Lung (tissue), 12 donors: ENCODE measurements around the gene USP6. TPM values are rescaled to one million over a fixed set of nuclear protein-coding genes. Genes with fewer than 3 reads are reported as not detected.
"Not testable (repeated sequence)": the region's sequence is repeated elsewhere in the genome, so short reads cannot be mapped to it uniquely, and the experiment has no call there.

Experiments used
- ATAC-seq: fragments of 200-7000 bp; cut with Tn5 transposase; one replicate; pipeline ENCODE4 v1.9.1; 2020; ENCODE audit warnings: moderate number of reproducible peaks; ENCODE audit not compliant: insufficient read depth, low FRiP score
- DNase-seq, 3 donors: peaks; one replicate each; pipeline ENCODE4 v3.0.0-alpha.2; 2013 to 2017
- H3K27ac ChIP-seq, 2 donors: one replicate each; pipeline ENCODE4 v1.5.1; 2013; ENCODE audit warnings: mild to moderate bottlenecking in 2 of 2, moderate library complexity in 2 of 2, control low read depth in 1 of 2, inconsistent platforms in 1 of 2, low read depth in 1 of 2, low read length in 1 of 2
- H3K27me3 ChIP-seq, 3 donors: one replicate each; pipeline ENCODE4 v1.5.1; 2013; ENCODE audit warnings: low read length in 2 of 3; ENCODE audit not compliant: control insufficient read depth in 3 of 3, insufficient read depth in 3 of 3
- H3K36me3 ChIP-seq, 4 donors: one replicate each; pipeline ENCODE4 v1.5.1; 2013; ENCODE audit warnings: low read length in 4 of 4, mild to moderate bottlenecking in 1 of 4, moderate library complexity in 1 of 4; ENCODE audit not compliant: control insufficient read depth in 4 of 4, insufficient read depth in 4 of 4
- H3K4me1 ChIP-seq, 5 donors: one replicate each; pipeline ENCODE4 v1.5.1; 2013; ENCODE audit warnings: low read length in 5 of 5, mild to moderate bottlenecking in 2 of 5, moderate library complexity in 1 of 5; ENCODE audit not compliant: control insufficient read depth in 5 of 5, insufficient read depth in 5 of 5
- H3K4me3 ChIP-seq: one replicate; pipeline ENCODE4 v1.5.1; 2013; ENCODE audit warnings: mild to moderate bottlenecking, control low read depth, moderate library complexity
- H3K9ac ChIP-seq, 2 donors: one replicate each; pipeline ENCODE4 v1.5.1; 2013; ENCODE audit warnings: low read length in 2 of 2, control low read depth in 1 of 2; ENCODE audit not compliant: insufficient read depth in 1 of 2
- H3K9me3 ChIP-seq, 4 donors: one replicate each; pipeline ENCODE4 v1.5.1; 2013; ENCODE audit warnings: low read length in 3 of 4, mild to moderate bottlenecking in 1 of 4, moderate library complexity in 1 of 4; ENCODE audit not compliant: control insufficient read depth in 4 of 4, insufficient read depth in 3 of 4
- CTCF ChIP-seq: IDR thresholded peaks from 2 replicates; pipeline ENCODE4 v1.5.1; 2012; ENCODE audit warnings: mild to moderate bottlenecking; ENCODE audit errors: control extremely low read depth, extremely low read depth
- WGBS, 2 donors: extraction: QIAGEN DNeasy Blood & Tissue Kit; methylation state at CpG; one replicate each; pipeline ENCODE4 v1.1.7; 2013; 5-methylcytosine and 5-hydroxymethylcytosine counted together
- polyA plus RNA-seq, 2 donors: library from polyadenylated mRNA; stranded (reverse); fragments of 200-250 nt; gene quantifications; one replicate each; pipeline ENCODE4 v1.2.1, GENCODE V29; 2013
- total RNA-seq, 2 donors: library from RNA; depleted of rRNA in 1 of 2; stranded (reverse); fragments of >200 nt in 1 of 2; gene quantifications; one replicate each; pipeline ENCODE4 v1.2.1, GENCODE V29; 2014 to 2021
- donor health status: control.
- donor health status: control.
- donor health status: Bipolar disorder and iron deficiency.
- donor health status: healthy.
- donor health status: DM: yes; HTN: yes; CAD: no.

The USP6 gene
- total and polyA plus RNA-seq, 4 donors = 0.05 to 0.46 (median 0.21) TPM

- Histone ChIP-seq H3K4me3 (no peak overlapping the region), H3K4me1 (no peaks in the 10 kb centered on the region), H3K9ac (no peak overlapping the region), H3K27me3 (no peaks in the 10 kb centered on the region), H3K27ac (no peak overlapping the region), H3K36me3 (peaks cover 7 to 19% (median 12%) of the 10 kb centered on the region in 4 donors), H3K9me3 (no peaks in the 10 kb centered on the region)
- WGBS, 2 donors = 91 to 92% methylated on average over 7 of the region's 7 CpGs
- no peak for TF ChIP-seq CTCF
- no peak for DNase-seq
- no peak for ATAC-seq
Observed at GRCh38 chr17:5211458-5211857, 95.6 kb downstream of the USP6 start.

- peaks cover 9 to 17% (median 12%) of the 10 kb centered on the region in 4 donors for H3K36me3 ChIP-seq
- 97 to 100% methylated on average over 4 of the region's 5 CpGs for WGBS, 2 donors
- not testable (repeated sequence) for H3K27ac ChIP-seq, H3K4me1 ChIP-seq, H3K27me3 ChIP-seq, H3K9ac ChIP-seq, DNase-seq, H3K4me3 ChIP-seq, ATAC-seq, H3K9me3 ChIP-seq
Observed at GRCh38 chr17:5217562-5217961, 101.7 kb downstream of the USP6 start.

DNA sequence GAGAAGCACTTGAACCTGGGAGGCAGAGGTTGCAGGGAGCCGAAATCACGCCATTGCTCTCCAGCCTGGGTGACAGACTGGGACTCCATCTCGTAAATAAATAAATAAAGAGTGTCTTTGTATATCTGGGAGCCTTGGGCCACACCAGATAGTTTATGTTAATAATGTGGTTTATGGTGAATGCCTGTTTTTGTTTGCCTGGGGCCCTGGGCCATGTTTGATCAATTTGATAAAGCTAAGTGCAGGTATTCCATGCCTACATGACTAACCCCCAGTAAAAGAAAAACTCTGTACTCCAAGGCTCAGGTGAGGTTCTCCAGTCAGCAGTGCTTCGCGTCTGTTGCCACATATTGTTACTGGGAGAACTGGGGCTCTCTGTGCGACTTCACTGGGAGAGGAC, 103.7 kb downstream of the USP6 start:
- WGBS, 2 donors = 98% methylated on average over 6 of the region's 6 CpGs
- Histone ChIP-seq H3K9me3 (peaks cover 0 to 2% (median 0%) of the 10 kb centered on the region in 4 donors), H3K36me3 (peaks cover 9 to 15% (median 10%) of the 10 kb centered on the region in 4 donors), H3K4me3 (no peak overlapping the region), H3K27ac (no peak overlapping the region), H3K9ac (no peak overlapping the region), H3K27me3 (no peaks in the 10 kb centered on the region), H3K4me1 (no peaks in the 10 kb centered on the region)
- no peak for TF ChIP-seq CTCF
- ATAC-seq = no peak
- DNase-seq = no peak

GRCh38 chr17:5220074-5220473, 104.2 kb downstream of the USP6 start:
- no peak for TF ChIP-seq CTCF
- no peak for DNase-seq
- Histone ChIP-seq H3K4me1 (no peaks in the 10 kb centered on the region), H3K9ac (no peak overlapping the region), H3K27ac (no peak overlapping the region), H3K27me3 (no peaks in the 10 kb centered on the region), H3K36me3 (peaks cover 9 to 18% (median 10%) of the 10 kb centered on the region in 4 donors), H3K9me3 (peaks cover 0 to 2% (median 0%) of the 10 kb centered on the region in 4 donors), H3K4me3 (no peak overlapping the region)
- 86 to 97% methylated on average over 5 of the region's 5 CpGs for WGBS, 2 donors
- no peak for ATAC-seq

- not testable (repeated sequence) for ATAC-seq, H3K4me1 ChIP-seq, H3K9me3 ChIP-seq, DNase-seq, H3K36me3 ChIP-seq, H3K27me3 ChIP-seq, H3K4me3 ChIP-seq, H3K27ac ChIP-seq, H3K9ac ChIP-seq
- 88 to 96% methylated on average over 12 of the region's 12 CpGs for WGBS, 2 donors
Observed at GRCh38 chr17:5221912-5222311, 106.1 kb downstream of the USP6 start.
